Hepatocyte (in vitro differentiated cells): ENCODE results near the gene PIP4K2C. TPM values are rescaled to one million over a fixed set of nuclear protein-coding genes. Genes with fewer than 3 reads are reported as not detected.
"Not testable (repeated sequence)": the region's sequence is repeated elsewhere in the genome, so short reads cannot be mapped to it uniquely, and the experiment has no call there.

Experiments used
- DNase-seq: peaks from one replicate; pipeline ENCODE4 v3.0.0-alpha.2; 2016; ENCODE audit warnings: low spot score
- H2AFZ ChIP-seq: fragments of 200-600 bp; sonication (generic); 2 replicates; pipeline ENCODE4 v1.6.0; 2016; ENCODE audit warnings: antibody characterized with exemption, mild to moderate bottlenecking
- H3K27ac ChIP-seq: fragments of 200-600 bp; sonication (generic); 2 replicates; pipeline ENCODE4 v1.5.1; 2016; ENCODE audit warnings: mild to moderate bottlenecking
- H3K27me3 ChIP-seq: fragments of 200-600 bp; sonication (generic); 2 replicates; pipeline ENCODE4 v1.6.1; 2016
- H3K36me3 ChIP-seq: fragments of 200-600 bp; sonication (generic); replicated peaks from 2 replicates; pipeline ENCODE4 v1.5.1; 2016; ENCODE audit warnings: low read depth; ENCODE audit not compliant: insufficient read depth
- H3K4me1 ChIP-seq: fragments of 200-600 bp; sonication (generic); 2 replicates; pipeline ENCODE4 v1.5.1; 2016; ENCODE audit warnings: mild to moderate bottlenecking, moderate library complexity; ENCODE audit not compliant: insufficient read depth
- H3K4me2 ChIP-seq: fragments of 200-600 bp; sonication (generic); 2 replicates; pipeline ENCODE4 v1.6.0; 2016
- H3K4me3 ChIP-seq: fragments of 200-600 bp; sonication (generic); 2 replicates; pipeline ENCODE4 v1.5.1; 2016; ENCODE audit warnings: mild to moderate bottlenecking
- H3K79me2 ChIP-seq: fragments of 200-600 bp; sonication (generic); 2 replicates; pipeline ENCODE4 v1.6.0; 2017; ENCODE audit warnings: mild to moderate bottlenecking
- H3K9me2 ChIP-seq: fragments of 200-600 bp; sonication (generic); replicated peaks from 2 replicates; pipeline ENCODE4 v1.6.0; 2017; ENCODE audit warnings: mild to moderate bottlenecking; ENCODE audit not compliant: insufficient read depth
- H3K9me3 ChIP-seq: fragments of 200-600 bp; sonication (generic); 2 replicates; pipeline ENCODE4 v1.5.1; 2016; ENCODE audit warnings: low read depth, mild to moderate bottlenecking
- H4K20me1 ChIP-seq: fragments of 200-600 bp; sonication (generic); 2 replicates; pipeline ENCODE4 v1.6.0; 2016; ENCODE audit warnings: mild to moderate bottlenecking; ENCODE audit not compliant: insufficient read depth, poor library complexity, severe bottlenecking
- EZH2 ChIP-seq: fragments of 200-600 bp; sonication (generic); IDR thresholded peaks from 2 replicates; pipeline ENCODE4 v1.6.1; 2016; ENCODE audit warnings: antibody characterized with exemption, mild to moderate bottlenecking, borderline replicate concordance
- EZH2phosphoT487 ChIP-seq: fragments of 200-600 bp; sonication (generic); IDR thresholded peaks from one replicate; pipeline ENCODE4 v1.6.1; 2018; ENCODE audit warnings: antibody characterized with exemption, mild to moderate bottlenecking, low read depth, moderate library complexity; ENCODE audit not compliant: unreplicated experiment, severe bottlenecking
- WGBS: methylation state at CpG from one replicate; pipeline ENCODE4 v1.1.6; 2016; ENCODE audit warnings: low lambda C conversion rate; ENCODE audit errors: missing lambda C conversion rate; 5-methylcytosine and 5-hydroxymethylcytosine counted together
- polyA plus RNA-seq: library from polyadenylated mRNA; unstranded; fragments of >200 nt; fragmentation: Nextera tagmentation; extraction: Ambion mirVana; gene quantifications from 2 replicates; pipeline ENCODE4 v1.2.1, GENCODE V29; 2016
- total RNA-seq: library from RNA; depleted of rRNA; stranded (reverse); fragments of >200 nt; gene quantifications from 2 replicates; pipeline ENCODE4 v1.2.3, GENCODE V29; 2014
- TF ChIP-seq, protein P1 (sequence below): fragments of 200-600 bp; sonication (generic); IDR thresholded peaks from 2 replicates; pipeline ENCODE4 v1.5.1; 2016; ENCODE audit warnings: antibody characterized with exemption, mild to moderate bottlenecking; ENCODE audit not compliant: poor library complexity

PIP4K2C gene
- total and polyA plus RNA-seq, 2 experiments from 2014 or later: 32.3 to 41.6 TPM

DNA sequence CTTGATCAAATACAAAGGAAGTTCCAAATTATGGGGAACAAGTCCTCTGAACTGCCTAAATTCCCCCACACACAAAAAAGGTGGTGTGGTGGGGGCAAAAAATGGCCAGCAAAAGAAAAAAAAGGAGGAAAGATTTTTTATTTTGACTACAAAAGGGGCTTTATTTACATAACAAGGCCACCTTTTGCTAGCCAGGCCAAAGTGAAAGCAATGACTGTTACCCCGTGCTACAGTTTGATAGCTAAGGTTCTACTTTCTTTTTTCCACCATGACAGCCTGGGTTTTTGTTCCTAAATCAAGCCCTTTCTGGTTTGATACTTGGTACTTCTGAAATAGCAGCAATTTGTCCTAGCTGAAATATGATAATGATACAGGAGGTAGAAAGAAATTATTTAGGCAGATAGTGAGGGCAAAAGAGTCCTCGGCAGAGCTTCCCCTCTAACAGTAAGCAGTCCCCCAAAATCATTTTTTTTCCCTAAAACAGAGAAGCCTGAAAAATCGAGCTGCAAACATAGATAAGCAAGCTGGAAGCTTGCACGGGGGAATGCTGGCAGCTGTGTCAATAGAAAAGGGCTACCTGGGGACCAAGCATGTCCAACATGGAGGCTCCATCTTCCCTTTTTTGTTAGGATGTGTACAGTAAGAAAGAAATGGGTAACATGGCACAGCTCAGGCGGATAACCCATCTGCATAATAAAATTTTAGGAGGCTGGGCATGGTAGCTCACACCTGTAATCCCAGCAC is 50.9 kb downstream of the PIP4K2C start:
- Histone ChIP-seq H4K20me1 (no peaks in the 10 kb centered on the region), H3K4me1 (no peaks in the 10 kb centered on the region), H3K36me3 (no peaks in the 10 kb centered on the region), H3K9me2 (no peaks in the 10 kb centered on the region), H3K4me2 (no peak overlapping the region), H2AFZ (no peak overlapping the region), H3K9me3 (peaks cover 4% of the 10 kb centered on the region), H3K79me2 (no peaks in the 10 kb centered on the region), H3K4me3 (no peak overlapping the region), H3K27ac (no peak overlapping the region), H3K27me3 (peaks cover 24% of the 10 kb centered on the region)
- DNase-seq: no peak
- TF ChIP-seq EZH2phosphoT487: no peak
- TF ChIP-seq, protein P1, sequence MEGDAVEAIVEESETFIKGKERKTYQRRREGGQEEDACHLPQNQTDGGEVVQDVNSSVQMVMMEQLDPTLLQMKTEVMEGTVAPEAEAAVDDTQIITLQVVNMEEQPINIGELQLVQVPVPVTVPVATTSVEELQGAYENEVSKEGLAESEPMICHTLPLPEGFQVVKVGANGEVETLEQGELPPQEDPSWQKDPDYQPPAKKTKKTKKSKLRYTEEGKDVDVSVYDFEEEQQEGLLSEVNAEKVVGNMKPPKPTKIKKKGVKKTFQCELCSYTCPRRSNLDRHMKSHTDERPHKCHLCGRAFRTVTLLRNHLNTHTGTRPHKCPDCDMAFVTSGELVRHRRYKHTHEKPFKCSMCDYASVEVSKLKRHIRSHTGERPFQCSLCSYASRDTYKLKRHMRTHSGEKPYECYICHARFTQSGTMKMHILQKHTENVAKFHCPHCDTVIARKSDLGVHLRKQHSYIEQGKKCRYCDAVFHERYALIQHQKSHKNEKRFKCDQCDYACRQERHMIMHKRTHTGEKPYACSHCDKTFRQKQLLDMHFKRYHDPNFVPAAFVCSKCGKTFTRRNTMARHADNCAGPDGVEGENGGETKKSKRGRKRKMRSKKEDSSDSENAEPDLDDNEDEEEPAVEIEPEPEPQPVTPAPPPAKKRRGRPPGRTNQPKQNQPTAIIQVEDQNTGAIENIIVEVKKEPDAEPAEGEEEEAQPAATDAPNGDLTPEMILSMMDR: no peak
- TF ChIP-seq EZH2: no peak
- WGBS: 54% methylated on average over 5 of the region's 5 CpGs

- not testable (repeated sequence) for DNase-seq, H3K4me3 ChIP-seq, H3K4me1 ChIP-seq, H4K20me1 ChIP-seq, H3K27ac ChIP-seq, H3K79me2 ChIP-seq, H3K36me3 ChIP-seq, H3K4me2 ChIP-seq, H2AFZ ChIP-seq, H3K27me3 ChIP-seq, H3K9me3 ChIP-seq, H3K9me2 ChIP-seq
- 55% methylated on average over 10 of the region's 13 CpGs for WGBS
These were observed 55.1 kb downstream of the PIP4K2C start for GRCh38 chr12:57645990-57646658.

DNA sequence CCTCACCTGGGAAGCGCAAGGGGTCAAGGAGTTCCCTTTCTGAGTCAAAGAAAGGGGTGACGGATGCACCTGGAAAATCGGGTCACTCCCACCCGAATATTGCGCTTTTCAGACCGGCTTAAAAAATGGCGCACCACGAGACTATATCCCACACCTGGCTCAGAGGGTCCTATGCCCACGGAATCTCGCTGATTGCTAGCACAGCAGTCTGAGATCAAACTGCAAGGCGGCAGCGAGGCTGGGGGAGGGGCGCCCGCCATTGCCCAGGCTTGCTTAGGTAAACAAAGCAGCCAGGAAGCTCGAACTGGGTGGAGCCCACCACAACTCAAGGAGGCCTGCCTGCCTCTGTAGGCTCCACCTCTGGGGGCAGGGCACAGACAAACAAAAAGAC is 55.7 kb downstream of the PIP4K2C start:
- not testable (repeated sequence) for H3K4me3 ChIP-seq, H3K4me1 ChIP-seq, H4K20me1 ChIP-seq, H3K9me2 ChIP-seq, H3K9me3 ChIP-seq, H3K79me2 ChIP-seq, H3K27ac ChIP-seq, H3K36me3 ChIP-seq, H2AFZ ChIP-seq, DNase-seq, H3K4me2 ChIP-seq, H3K27me3 ChIP-seq
- WGBS: 94% methylated on average over 6 of the region's 15 CpGs

Other genes starting within 250 kb of the PIP4K2C start
- gene R3HDM2, start 160.1 kb upstream of the PIP4K2C start, total RNA-seq: 22.8 and 28.7 TPM in 2 replicates
- gene R3HDM2, start 160.1 kb upstream of the PIP4K2C start, polyA plus RNA-seq: 13.4 and 17.1 TPM in 2 replicates
- 1.3 and 1.8 TPM in 2 replicates for gene INHBC, start 156.4 kb upstream of the PIP4K2C start, total RNA-seq
- gene INHBC, start 156.4 kb upstream of the PIP4K2C start, polyA plus RNA-seq: 1.5 and 3.4 TPM in 2 replicates
- 44.2 and 45.9 TPM in 2 replicates for gene INHBE, start 135.9 kb upstream of the PIP4K2C start, total RNA-seq
- 6.1 and 15.1 TPM in 2 replicates for gene INHBE, start 135.9 kb upstream of the PIP4K2C start, polyA plus RNA-seq
- 5.9 and 7.6 TPM in 2 replicates for gene GLI1, start 131.4 kb upstream of the PIP4K2C start, total RNA-seq
- 5.1 and 6.0 TPM in 2 replicates for gene GLI1, start 131.4 kb upstream of the PIP4K2C start, polyA plus RNA-seq
- 0.44 and 2.0 TPM in 2 replicates for gene ARHGAP9, start 111.3 kb upstream of the PIP4K2C start, total RNA-seq
- gene ARHGAP9, start 111.3 kb upstream of the PIP4K2C start, polyA plus RNA-seq: 2.2 and 3.6 TPM in 2 replicates
- 117 and 124 TPM in 2 replicates for gene MARS1, start 103.1 kb upstream of the PIP4K2C start, total RNA-seq
- gene MARS1, start 103.1 kb upstream of the PIP4K2C start, polyA plus RNA-seq: 147 and 158 TPM in 2 replicates
- 92.7 and 105 TPM in 2 replicates for gene DDIT3, start 70.7 kb upstream of the PIP4K2C start, total RNA-seq
- gene DDIT3, start 70.7 kb upstream of the PIP4K2C start, polyA plus RNA-seq: 133 and 145 TPM in 2 replicates
- gene MBD6, start 68.4 kb upstream of the PIP4K2C start, total RNA-seq: 6.6 and 7.0 TPM in 2 replicates
- 35.2 and 39.8 TPM in 2 replicates for gene MBD6, start 68.4 kb upstream of the PIP4K2C start, polyA plus RNA-seq
- gene DCTN2, start 44.0 kb upstream of the PIP4K2C start, total RNA-seq: 122 and 124 TPM in 2 replicates
- 110 and 112 TPM in 2 replicates for gene DCTN2, start 44.0 kb upstream of the PIP4K2C start, polyA plus RNA-seq
- 0.03 and 0.16 TPM in 2 replicates for gene KIF5A, start 41.1 kb upstream of the PIP4K2C start, total RNA-seq
- gene KIF5A, start 41.1 kb upstream of the PIP4K2C start, polyA plus RNA-seq: 0.18 TPM in 2 replicates
- gene DTX3, start 13.6 kb downstream of the PIP4K2C start, total RNA-seq: 17.7 and 19.9 TPM in 2 replicates
- 31.2 and 42.9 TPM in 2 replicates for gene DTX3, start 13.6 kb downstream of the PIP4K2C start, polyA plus RNA-seq
- 9.0 and 12.6 TPM in 2 replicates for gene ARHGEF25, start 20.2 kb downstream of the PIP4K2C start, total RNA-seq
- 0.29 and 1.3 TPM in 2 replicates for gene ARHGEF25, start 20.2 kb downstream of the PIP4K2C start, polyA plus RNA-seq
- gene B4GALNT1, start 42.0 kb downstream of the PIP4K2C start, total RNA-seq: 0.24 and 0.97 TPM in 2 replicates
- 0.97 and 1.2 TPM in 2 replicates for gene B4GALNT1, start 42.0 kb downstream of the PIP4K2C start, polyA plus RNA-seq
- 303 and 366 TPM in 2 replicates for gene OS9, start 102.9 kb downstream of the PIP4K2C start, total RNA-seq
- 243 and 250 TPM in 2 replicates for gene OS9, start 102.9 kb downstream of the PIP4K2C start, polyA plus RNA-seq
- gene AGAP2, start 147.6 kb downstream of the PIP4K2C start, total RNA-seq: 0.33 and 0.76 TPM in 2 replicates
- 0.04 TPM in 2 replicates for gene AGAP2, start 147.6 kb downstream of the PIP4K2C start, polyA plus RNA-seq
- 77.6 and 81.3 TPM in 2 replicates for gene TSPAN31, start 153.8 kb downstream of the PIP4K2C start, total RNA-seq
- gene TSPAN31, start 153.8 kb downstream of the PIP4K2C start, polyA plus RNA-seq: 54.9 and 69.2 TPM in 2 replicates
- 306 and 339 TPM in 2 replicates for gene CDK4, start 161.1 kb downstream of the PIP4K2C start, total RNA-seq
- 308 and 315 TPM in 2 replicates for gene CDK4, start 161.1 kb downstream of the PIP4K2C start, polyA plus RNA-seq
- gene MARCHF9, start 163.9 kb downstream of the PIP4K2C start, total RNA-seq: 14.6 and 16.9 TPM in 2 replicates
- 13.6 and 14.8 TPM in 2 replicates for gene MARCHF9, start 163.9 kb downstream of the PIP4K2C start, polyA plus RNA-seq
- 0.23 and 2.9 TPM in 2 replicates for gene CYP27B1, start 175.9 kb downstream of the PIP4K2C start, total RNA-seq
- gene CYP27B1, start 175.9 kb downstream of the PIP4K2C start, polyA plus RNA-seq: 0.89 and 2.3 TPM in 2 replicates
- 8.6 and 8.8 TPM in 2 replicates for gene METTL1, start 180.9 kb downstream of the PIP4K2C start, total RNA-seq
- gene METTL1, start 180.9 kb downstream of the PIP4K2C start, polyA plus RNA-seq: 26.1 and 31.1 TPM in 2 replicates
- gene EEF1AKMT3, start 181.4 kb downstream of the PIP4K2C start, total RNA-seq: 5.5 and 7.6 TPM in 2 replicates
- gene EEF1AKMT3, start 181.4 kb downstream of the PIP4K2C start, polyA plus RNA-seq: 4.5 and 10.3 TPM in 2 replicates
- gene TSFM, start 191.6 kb downstream of the PIP4K2C start, total RNA-seq: 15.7 and 25.9 TPM in 2 replicates
- gene TSFM, start 191.6 kb downstream of the PIP4K2C start, polyA plus RNA-seq: 38.9 and 46.8 TPM in 2 replicates
- 1.0 and 2.4 TPM in 2 replicates for gene AVIL, start 227.5 kb downstream of the PIP4K2C start, total RNA-seq
- gene AVIL, start 227.5 kb downstream of the PIP4K2C start, polyA plus RNA-seq: 0.93 and 1.3 TPM in 2 replicates